Neural progenitor cell (in vitro differentiated cells): ENCODE data around the gene CD300LF.

Source experiments
- EZH2 ChIP-seq: fragments of 200-600 bp; sonication (generic); IDR thresholded peaks from 2 replicates; pipeline ENCODE4 v1.6.1; 2017; ENCODE audit warnings: antibody characterized with exemption, mild to moderate bottlenecking, moderate library complexity
- EZH2phosphoT487 ChIP-seq: fragments of 200-600 bp; sonication (generic); IDR thresholded peaks from 2 replicates; pipeline ENCODE4 v1.6.1; 2017; ENCODE audit warnings: antibody characterized with exemption
- TF ChIP-seq, protein P1 (sequence below): fragments of 200-600 bp; sonication (generic); IDR thresholded peaks from 2 replicates; pipeline ENCODE4 v1.5.1; 2017; ENCODE audit warnings: antibody characterized with exemption, mild to moderate bottlenecking

DNA sequence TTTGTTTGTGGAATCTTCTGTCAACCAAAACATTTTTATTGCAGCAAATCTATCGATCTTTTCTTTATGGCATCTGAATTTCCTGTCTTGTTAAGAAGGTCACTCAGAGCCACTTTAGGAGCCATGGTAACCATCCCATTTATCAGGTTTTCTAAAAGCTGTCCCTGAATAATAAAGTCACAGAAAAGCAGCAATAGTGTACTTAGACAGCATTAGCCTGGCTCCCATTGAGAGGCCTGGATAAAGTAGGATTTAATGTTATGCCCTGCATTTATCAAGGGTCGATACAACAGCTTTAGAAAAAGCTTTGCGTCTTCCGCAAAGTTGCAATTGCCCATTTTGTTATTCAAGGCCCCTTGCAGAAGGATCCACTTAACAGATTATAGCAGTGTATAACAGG, 10.1 kb upstream of the CD300LF start:
- TF ChIP-seq EZH2 (no peak), EZH2phosphoT487 (no peak)
- TF ChIP-seq, protein P1, sequence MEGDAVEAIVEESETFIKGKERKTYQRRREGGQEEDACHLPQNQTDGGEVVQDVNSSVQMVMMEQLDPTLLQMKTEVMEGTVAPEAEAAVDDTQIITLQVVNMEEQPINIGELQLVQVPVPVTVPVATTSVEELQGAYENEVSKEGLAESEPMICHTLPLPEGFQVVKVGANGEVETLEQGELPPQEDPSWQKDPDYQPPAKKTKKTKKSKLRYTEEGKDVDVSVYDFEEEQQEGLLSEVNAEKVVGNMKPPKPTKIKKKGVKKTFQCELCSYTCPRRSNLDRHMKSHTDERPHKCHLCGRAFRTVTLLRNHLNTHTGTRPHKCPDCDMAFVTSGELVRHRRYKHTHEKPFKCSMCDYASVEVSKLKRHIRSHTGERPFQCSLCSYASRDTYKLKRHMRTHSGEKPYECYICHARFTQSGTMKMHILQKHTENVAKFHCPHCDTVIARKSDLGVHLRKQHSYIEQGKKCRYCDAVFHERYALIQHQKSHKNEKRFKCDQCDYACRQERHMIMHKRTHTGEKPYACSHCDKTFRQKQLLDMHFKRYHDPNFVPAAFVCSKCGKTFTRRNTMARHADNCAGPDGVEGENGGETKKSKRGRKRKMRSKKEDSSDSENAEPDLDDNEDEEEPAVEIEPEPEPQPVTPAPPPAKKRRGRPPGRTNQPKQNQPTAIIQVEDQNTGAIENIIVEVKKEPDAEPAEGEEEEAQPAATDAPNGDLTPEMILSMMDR = no peak
